Measurements from ENCODE around the gene XK. TPM values are rescaled to one million over a fixed set of nuclear protein-coding genes. Genes with fewer than 3 reads are reported as not detected.
A peak's percentile ranks its signal among the peaks of the same experiment; 100 is the strongest.
"Not testable (repeated sequence)": the region's sequence is repeated elsewhere in the genome, so short reads cannot be mapped to it uniquely, and the experiment has no call there.

XK gene
- total RNA-seq, 1 experiment from 2014 or later: not detected

DNA sequence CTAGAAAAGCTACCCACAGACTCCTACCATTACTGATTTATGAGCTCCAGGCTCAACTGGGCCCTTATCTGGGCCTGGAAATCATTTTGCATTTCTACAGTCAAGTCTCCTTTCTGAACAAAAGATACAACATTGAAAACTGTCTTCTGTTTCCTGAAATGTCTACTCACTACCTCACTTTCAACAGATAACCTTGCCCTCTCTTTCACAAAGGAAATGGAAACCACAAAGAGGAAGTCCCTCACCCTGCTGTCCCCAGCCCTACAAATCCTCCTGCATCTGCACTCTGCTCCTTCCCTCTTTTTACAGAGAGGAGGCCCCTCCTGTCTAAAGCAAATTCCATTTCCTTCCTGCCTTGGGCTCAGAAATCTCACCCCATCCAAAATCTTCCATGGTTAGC, 69.4 kb downstream of the XK start:
- H3K4me1 ChIP-seq: no peaks in the 10 kb centered on the region
- H3K4me3 ChIP-seq: no peak overlapping the region
- H3K27me3 ChIP-seq: no peaks in the 10 kb centered on the region
- no peaks in the 10 kb centered on the region for H3K9me3 ChIP-seq (replicated peaks)
- no peak overlapping the region for H3K27ac ChIP-seq
- no peak for DNase-seq
- no peaks in the 10 kb centered on the region for H3K36me3 ChIP-seq

DNA sequence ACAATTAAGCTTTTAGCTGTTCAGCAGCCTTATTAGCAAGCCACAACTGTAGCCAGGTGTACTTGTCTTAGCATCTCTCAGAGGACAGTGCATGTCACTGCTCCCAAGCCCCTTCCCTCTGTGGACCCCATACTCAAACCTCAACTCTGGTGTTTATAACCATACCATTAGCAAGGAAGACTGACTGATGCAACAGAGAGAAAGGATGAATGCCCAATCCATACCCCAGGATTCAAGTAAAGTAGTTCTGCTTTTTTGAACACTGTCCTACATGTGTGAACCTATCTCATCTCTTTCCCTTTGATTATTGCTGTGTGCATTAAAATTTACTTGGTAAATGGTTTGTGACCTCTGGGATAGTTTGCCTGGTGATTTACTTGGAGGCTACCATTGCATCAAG, 71.5 kb downstream of the XK start:
- no peaks in the 10 kb centered on the region for H3K9me3 ChIP-seq (replicated peaks)
- no peak overlapping the region for H3K4me3 ChIP-seq
- H3K4me1 ChIP-seq: no peaks in the 10 kb centered on the region
- no peaks in the 10 kb centered on the region for H3K27me3 ChIP-seq
- DNase-seq: no peak
- H3K36me3 ChIP-seq: no peaks in the 10 kb centered on the region
- no peak overlapping the region for H3K27ac ChIP-seq

DNA sequence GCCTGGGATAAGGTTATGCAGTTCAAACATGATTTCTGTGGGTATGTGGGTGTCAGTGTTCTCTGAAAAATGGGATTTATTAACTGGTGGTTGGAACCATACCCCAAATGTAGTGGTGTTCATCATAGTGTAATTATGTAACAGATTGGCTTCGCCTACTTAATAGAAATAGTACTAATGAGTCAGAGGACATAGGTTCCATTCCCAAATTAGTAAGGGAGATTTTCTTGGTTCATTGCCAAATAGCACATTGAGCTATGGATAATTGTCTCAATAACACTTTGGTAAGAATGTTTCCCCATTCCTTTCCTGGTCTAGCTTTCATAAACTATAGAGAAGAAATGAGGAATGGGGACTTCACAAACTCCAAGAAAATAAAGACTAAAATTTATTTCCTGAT, 73.8 kb downstream of the XK start:
- no peak overlapping the region for H3K4me3 ChIP-seq
- no peaks in the 10 kb centered on the region for H3K36me3 ChIP-seq
- no peak for DNase-seq
- no peak overlapping the region for H3K27ac ChIP-seq
- no peaks in the 10 kb centered on the region for H3K27me3 ChIP-seq
- H3K4me1 ChIP-seq: no peaks in the 10 kb centered on the region
- no peaks in the 10 kb centered on the region for H3K9me3 ChIP-seq (replicated peaks)

- Histone ChIP-seq H3K4me1 (no peaks in the 10 kb centered on the region), H3K27me3 (no peaks in the 10 kb centered on the region), H3K27ac (no peak overlapping the region), H3K36me3 (no peaks in the 10 kb centered on the region), H3K4me3 (no peak overlapping the region), H3K9me3 (replicated peaks) (no peaks in the 10 kb centered on the region)
- DNase-seq: no peak
Measured at GRCh38 chrX:37759878-37760418, 74.4 kb downstream of the XK start.

DNA sequence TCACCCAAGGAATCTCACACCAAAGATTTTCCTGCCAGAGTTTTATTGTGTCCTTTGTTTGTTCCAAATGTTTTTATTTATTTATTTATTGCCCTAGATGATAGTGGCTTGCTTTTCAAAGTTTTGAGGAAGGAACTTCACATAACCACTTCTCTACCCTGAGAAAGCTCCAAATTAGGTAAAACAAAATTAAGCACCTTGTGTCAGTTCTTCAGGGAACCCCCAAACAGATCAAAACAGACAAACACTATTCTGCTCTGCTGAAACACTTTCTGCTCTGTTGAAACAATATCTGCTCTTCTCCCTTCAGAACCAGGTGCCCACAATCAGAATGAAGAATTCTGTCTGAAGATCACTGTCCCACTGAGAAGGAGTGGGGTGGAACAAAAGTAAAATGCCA, 77.8 kb downstream of the XK start:
- no peak overlapping the region for H3K4me3 ChIP-seq

GRCh38 chrX:37765507-37765906, 79.9 kb downstream of the XK start:
- H3K4me3 ChIP-seq: no peak overlapping the region
- no peak overlapping the region for H3K27ac ChIP-seq
- no peaks in the 10 kb centered on the region for H3K27me3 ChIP-seq
- no peaks in the 10 kb centered on the region for H3K9me3 ChIP-seq (replicated peaks)
- no peaks in the 10 kb centered on the region for H3K36me3 ChIP-seq
- peak in 1 of 2 experiments; percentile 1 for DNase-seq
- no peaks in the 10 kb centered on the region for H3K4me1 ChIP-seq

More for the DNA sequence above, 77.8 kb downstream of the XK start:
- no peaks in the 10 kb centered on the region for H3K4me1 ChIP-seq
- no peaks in the 10 kb centered on the region for H3K36me3 ChIP-seq
- H3K27ac ChIP-seq: no peak overlapping the region
- no peaks in the 10 kb centered on the region for H3K9me3 ChIP-seq (replicated peaks)
- H3K27me3 ChIP-seq: no peaks in the 10 kb centered on the region
- DNase-seq: no peak

- H3K9me3 ChIP-seq (replicated peaks): no peaks in the 10 kb centered on the region
Measured at GRCh38 chrX:37767430-37767829, 81.8 kb downstream of the XK start.

GRCh38 chrX:37768866-37769265, 83.3 kb downstream of the XK start:
- H3K4me3 ChIP-seq; DNase-seq; H3K27me3 ChIP-seq; H3K27ac ChIP-seq; H3K36me3 ChIP-seq; H3K9me3 ChIP-seq (replicated peaks); H3K4me1 ChIP-seq: not testable (repeated sequence)

More at GRCh38 chrX:37767430-37767829, 81.8 kb downstream of the XK start:
- Histone ChIP-seq H3K4me1 (no peaks in the 10 kb centered on the region), H3K27ac (no peak overlapping the region), H3K36me3 (no peaks in the 10 kb centered on the region), H3K4me3 (no peak overlapping the region), H3K27me3 (no peaks in the 10 kb centered on the region)
- no peak for DNase-seq

- no peaks in the 10 kb centered on the region for H3K36me3 ChIP-seq
- no peak overlapping the region for H3K27ac ChIP-seq
- H3K9me3 ChIP-seq (replicated peaks): no peaks in the 10 kb centered on the region
- DNase-seq: no peak
- no peaks in the 10 kb centered on the region for H3K27me3 ChIP-seq
- no peak overlapping the region for H3K4me3 ChIP-seq
- no peaks in the 10 kb centered on the region for H3K4me1 ChIP-seq
Measured at GRCh38 chrX:37776283-37776986, 90.8 kb downstream of the XK start.

- no peaks in the 10 kb centered on the region for H3K9me3 ChIP-seq (replicated peaks)
- H3K4me1 ChIP-seq: no peaks in the 10 kb centered on the region
- no peaks in the 10 kb centered on the region for H3K36me3 ChIP-seq
- no peaks in the 10 kb centered on the region for H3K27me3 ChIP-seq
- no peak overlapping the region for H3K4me3 ChIP-seq
- no peak overlapping the region for H3K27ac ChIP-seq
- no peak for DNase-seq
Measured at GRCh38 chrX:37776987-37777325, 91.4 kb downstream of the XK start.

- H3K9me3 ChIP-seq (replicated peaks): no peaks in the 10 kb centered on the region
- no peaks in the 10 kb centered on the region for H3K36me3 ChIP-seq
- no peaks in the 10 kb centered on the region for H3K27me3 ChIP-seq
- DNase-seq: no peak
- no peak within 1 kb of the TSS for H3K27ac ChIP-seq
- H3K4me1 ChIP-seq: no peaks in the 10 kb centered on the region
- no peak within 1 kb of the TSS for H3K4me3 ChIP-seq
Measured at GRCh38 chrX:37779857-37780256, 94.3 kb downstream of the XK start, which contains the start of gene CYBB. CYBB (plus strand) TSS chrX:37780059; CDS start chrX:37780078, 19 bp downstream.

DNA sequence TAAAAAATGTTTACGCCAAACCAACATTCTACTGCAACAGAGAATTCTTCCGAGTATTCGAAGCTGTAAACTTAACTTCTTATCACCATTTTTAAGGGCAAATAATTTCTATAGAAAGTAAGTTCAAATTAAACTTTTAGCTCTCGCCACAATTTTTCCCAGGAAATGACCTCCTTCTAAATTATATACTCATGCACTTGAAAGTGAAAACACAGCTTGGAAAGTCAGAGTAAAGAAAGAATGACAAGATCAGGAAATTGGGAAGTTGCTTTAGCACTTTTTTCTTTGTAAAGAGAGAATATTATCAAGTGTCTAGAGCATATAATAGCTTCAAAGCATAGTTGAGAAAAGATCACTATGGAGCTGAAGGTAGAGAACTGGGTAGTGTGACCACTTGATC, 95.5 kb downstream of the XK start:
- Histone ChIP-seq H3K4me3 (no peak overlapping the region), H3K9me3 (replicated peaks) (no peaks in the 10 kb centered on the region), H3K4me1 (no peaks in the 10 kb centered on the region), H3K36me3 (no peaks in the 10 kb centered on the region), H3K27ac (no peak overlapping the region), H3K27me3 (no peaks in the 10 kb centered on the region)
- no peak for DNase-seq

Other genes starting within 250 kb of the XK start
- gene LANCL3, start 114.1 kb upstream of the XK start, total RNA-seq (2014; rRNA removed; shearing (Covaris generic)): not detected in 2 replicates
- not detected in 2 replicates for gene CYBB, start 94.3 kb downstream of the XK start, total RNA-seq (2014; rRNA removed; shearing (Covaris generic))
- gene DYNLT3, start 161.8 kb downstream of the XK start, total RNA-seq (2014; rRNA removed; shearing (Covaris generic)): not detected in 2 replicates

Data from SJCRH30 (cell line).